H7 (cell line): Measurements from ENCODE around the gene TMEM101. TPM values are rescaled to one million over a fixed set of nuclear protein-coding genes. Genes with fewer than 3 reads are reported as not detected.
"Not testable (repeated sequence)": the region's sequence is repeated elsewhere in the genome, so short reads cannot be mapped to it uniquely, and the experiment has no call there.

Experiments
- DNase-seq: peaks from one replicate; pipeline ENCODE4 v3.0.0; 2012
- H3K27me3 ChIP-seq: 2 replicates; pipeline ENCODE4 v1.6.0; 2011; ENCODE audit warnings: mild to moderate bottlenecking, low read length; ENCODE audit not compliant: control insufficient read depth, insufficient read depth
- H3K36me3 ChIP-seq: replicated peaks from 2 replicates; pipeline ENCODE4 v1.5.1; 2011; ENCODE audit warnings: low read length; ENCODE audit not compliant: control insufficient read depth, insufficient read depth
- H3K4me3 ChIP-seq: 2 replicates; pipeline ENCODE4 v1.5.1; 2011; ENCODE audit warnings: low read depth, mild to moderate bottlenecking, control low read depth, low read length, moderate library complexity; ENCODE audit not compliant: insufficient read depth
- total RNA-seq: library from RNA; depleted of rRNA; stranded (reverse); fragments of >200 nt; shearing (Covaris generic); gene quantifications from 2 replicates; pipeline ENCODE4 v1.2.3, GENCODE V29; 2014; rRNA removed

Gene TMEM101
- total RNA-seq: 31.7 and 48.5 TPM in 2 replicates

DNA sequence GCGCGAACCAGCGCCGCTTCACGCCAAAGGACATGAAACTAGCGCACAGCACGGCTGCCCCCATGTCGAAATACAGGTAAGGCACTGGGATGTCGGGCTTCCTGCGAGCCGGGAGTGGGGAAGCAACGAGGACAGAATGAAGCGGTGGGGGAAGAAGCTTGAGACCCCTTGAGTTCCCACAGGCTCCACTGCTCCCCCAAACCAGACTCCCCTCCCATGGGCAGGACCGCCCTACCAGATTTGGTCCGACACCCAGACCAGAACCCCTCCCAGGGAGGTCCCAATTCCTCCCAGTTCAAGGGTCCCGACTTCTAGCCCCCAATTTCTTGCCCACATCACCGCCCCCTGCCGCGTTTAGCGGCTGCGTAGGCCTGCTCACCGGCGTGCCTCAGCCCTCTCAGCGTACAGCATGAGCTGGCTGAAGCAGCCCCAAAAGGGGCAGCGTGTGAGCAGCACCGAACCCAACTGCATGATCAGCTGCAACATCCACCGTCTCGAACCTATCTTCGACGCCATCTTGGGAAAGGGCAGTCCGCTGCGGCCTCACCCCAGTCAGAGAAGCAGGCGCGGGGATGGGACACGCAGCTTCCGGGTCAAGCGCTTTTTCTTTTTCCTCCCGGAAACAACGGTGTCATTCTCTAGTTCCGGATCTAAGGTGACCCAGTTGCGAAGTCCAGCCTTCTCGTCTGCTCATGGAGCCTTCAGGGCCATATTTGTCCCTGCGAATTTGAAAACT is at the start of gene TMEM101:
TSS of gene TMEM101 (minus strand) at position 527 of the 736 bp plus-strand sequence. CDS start at position 516, 11 bp downstream.
- H3K27me3 ChIP-seq: no peaks in the 10 kb centered on the region
- peak; percentile 96 for DNase-seq
- peaks cover 4% of the 10 kb centered on the region for H3K36me3 ChIP-seq
- peak within 1 kb of the TSS; percentile 88 for H3K4me3 ChIP-seq

DNA sequence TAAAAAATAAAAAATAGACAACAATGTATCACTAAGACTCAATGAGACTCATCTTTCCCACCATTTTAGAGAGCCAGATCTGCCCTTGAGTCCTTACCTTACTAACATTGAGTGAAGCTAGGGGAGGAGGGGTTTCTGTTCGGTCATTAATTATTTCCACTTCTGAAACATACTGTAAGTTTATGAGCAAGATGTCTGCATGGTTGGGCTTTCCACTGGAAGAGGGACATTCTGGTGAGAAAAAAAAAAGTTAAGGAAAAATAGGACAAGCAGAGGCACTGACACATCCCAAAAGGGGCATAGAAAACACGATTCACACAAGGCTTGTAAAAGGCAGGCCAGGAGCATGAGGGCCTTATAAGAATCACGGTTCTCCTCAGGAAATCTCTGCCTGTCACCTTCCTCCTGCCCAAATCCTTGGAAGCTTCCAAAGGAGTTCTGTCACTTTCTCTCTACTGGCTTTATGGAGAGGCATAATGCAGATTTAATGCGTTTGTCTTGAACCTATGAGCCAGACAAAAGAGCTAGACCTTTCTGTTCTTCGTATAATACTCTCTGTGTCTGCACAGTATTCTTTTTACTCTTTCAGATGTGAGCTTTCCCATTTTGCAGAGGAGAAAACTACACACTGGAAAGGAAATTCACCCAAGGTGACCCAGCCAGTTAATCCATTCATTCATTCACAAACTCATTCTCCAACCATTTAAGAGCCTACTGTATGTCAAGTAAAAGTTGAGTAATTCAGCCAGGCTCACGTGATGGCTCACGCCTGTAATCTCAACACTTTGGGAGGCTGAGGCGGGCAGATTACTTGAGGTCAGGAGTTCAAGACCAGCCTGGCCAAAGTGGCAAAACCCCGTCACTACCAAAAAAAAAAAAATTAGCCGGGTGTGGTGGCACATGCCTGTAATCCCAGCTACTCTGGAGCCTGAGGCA is 49.2 kb upstream of the TMEM101 start:
- Histone ChIP-seq H3K4me3 (no peak overlapping the region), H3K36me3 (peaks cover 11% of the 10 kb centered on the region), H3K27me3 (no peaks in the 10 kb centered on the region)
- no peak for DNase-seq

DNA sequence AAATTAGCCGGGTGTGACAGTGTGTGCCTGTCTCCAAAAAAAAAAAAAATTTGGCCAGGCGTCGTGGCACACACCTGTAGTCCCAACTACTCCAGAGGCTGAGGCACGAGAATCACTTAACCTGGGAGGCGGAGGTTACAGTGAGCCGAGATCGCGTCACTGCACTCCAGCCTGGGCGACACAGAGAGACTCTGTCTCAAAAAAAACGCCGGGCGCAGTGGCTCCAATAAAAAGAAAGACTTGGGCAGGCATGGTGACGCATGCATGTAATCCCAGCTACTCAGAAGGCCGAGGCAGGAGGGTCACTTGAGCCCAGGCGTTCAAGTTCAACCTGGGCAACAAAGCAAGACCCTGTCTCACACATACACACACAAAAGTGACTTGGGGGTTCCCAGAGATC is 48.1 kb upstream of the TMEM101 start:
- Histone ChIP-seq H3K27me3 (no peaks in the 10 kb centered on the region), H3K36me3 (peaks cover 14% of the 10 kb centered on the region), H3K4me3 (no peak overlapping the region)
- DNase-seq: no peak

- peaks cover 14% of the 10 kb centered on the region for H3K36me3 ChIP-seq
- H3K27me3 ChIP-seq: no peaks in the 10 kb centered on the region
- no peak overlapping the region for H3K4me3 ChIP-seq
- no peak for DNase-seq
Measured at GRCh38 chr17:44061446-44061845, 46.7 kb upstream of the TMEM101 start.

DNA sequence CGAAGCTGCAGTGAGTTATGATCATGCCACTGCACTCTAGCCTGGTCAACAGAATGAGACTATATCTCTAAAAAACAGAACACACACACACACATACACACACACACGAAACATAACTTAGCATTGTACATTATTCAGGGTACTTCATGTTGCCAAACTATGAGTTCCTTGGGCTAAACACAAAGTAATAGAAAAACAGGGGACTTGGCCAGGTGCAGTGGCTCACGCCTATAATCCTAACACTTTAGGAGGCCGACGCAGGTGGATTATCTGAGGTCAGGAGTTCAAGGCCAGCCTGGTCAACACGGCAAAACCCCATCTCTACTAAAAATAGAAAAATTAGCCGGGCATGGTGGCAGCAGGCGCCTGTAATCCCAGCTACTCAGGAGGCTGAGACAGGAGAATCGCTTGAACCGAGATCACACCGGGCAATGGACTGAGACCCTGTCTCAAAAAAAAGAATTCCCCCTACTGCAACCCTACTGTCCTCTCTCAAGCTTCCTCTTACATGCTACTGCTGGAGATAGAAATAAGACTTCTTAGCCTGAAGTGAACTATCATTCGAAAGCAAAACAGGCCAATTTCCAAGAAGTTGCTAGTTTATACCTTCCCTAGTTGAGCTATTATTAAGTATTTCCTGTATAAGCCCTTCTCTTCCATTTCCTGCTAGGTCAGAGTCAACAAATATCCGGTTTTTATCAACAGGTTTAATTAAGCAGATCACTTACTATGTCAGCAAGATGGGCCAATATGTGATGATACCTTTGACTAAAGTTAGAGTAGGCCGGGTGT is 44.5 kb upstream of the TMEM101 start:
- Histone ChIP-seq H3K36me3 (peaks cover 16% of the 10 kb centered on the region), H3K27me3 (no peaks in the 10 kb centered on the region), H3K4me3 (no peak overlapping the region)
- DNase-seq: no peak

GRCh38 chr17:44053125-44053872 is 38.5 kb upstream of the TMEM101 start:
- no peaks in the 10 kb centered on the region for H3K27me3 ChIP-seq
- DNase-seq: no peak
- H3K36me3 ChIP-seq: peaks cover 24% of the 10 kb centered on the region
- no peak overlapping the region for H3K4me3 ChIP-seq

DNA sequence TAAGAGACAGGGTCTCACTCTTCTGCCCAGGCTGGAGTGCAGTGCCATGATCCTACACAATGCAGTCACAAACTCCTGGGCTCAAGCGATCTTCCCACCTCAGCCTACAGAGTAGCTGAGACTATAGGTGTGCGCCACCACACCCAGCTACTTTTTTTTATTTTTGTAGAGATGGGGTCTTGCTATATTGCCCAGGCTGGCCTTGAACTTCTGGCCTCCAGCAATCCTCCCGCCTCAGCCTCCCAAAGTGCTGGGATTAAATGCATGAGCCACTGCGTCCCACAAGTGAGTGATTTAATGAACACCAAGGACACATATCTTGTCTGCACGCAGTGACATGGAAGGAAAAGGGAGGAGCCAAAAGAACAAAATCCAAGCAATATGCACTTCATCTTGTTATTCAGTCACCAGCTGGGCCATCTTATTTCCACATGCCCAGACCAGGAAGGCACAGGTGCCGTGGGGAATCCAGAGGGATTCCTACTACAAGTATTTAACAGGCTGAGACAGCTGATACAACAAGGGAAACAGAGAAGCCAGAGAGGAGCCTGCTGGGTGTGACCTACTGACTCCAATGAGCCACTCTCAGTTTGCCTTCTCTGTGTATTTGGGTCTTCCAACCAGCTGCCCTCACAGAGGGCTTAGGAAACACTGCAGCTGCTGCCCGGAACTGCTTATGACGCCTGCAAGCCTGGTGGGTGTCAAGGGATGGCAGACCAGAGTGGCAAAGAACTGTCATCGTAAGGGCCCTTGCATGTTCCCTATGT is 34.7 kb upstream of the TMEM101 start:
- H3K27me3 ChIP-seq: no peaks in the 10 kb centered on the region
- no peak for DNase-seq
- H3K4me3 ChIP-seq: no peak overlapping the region
- H3K36me3 ChIP-seq: peaks cover 24% of the 10 kb centered on the region

DNA sequence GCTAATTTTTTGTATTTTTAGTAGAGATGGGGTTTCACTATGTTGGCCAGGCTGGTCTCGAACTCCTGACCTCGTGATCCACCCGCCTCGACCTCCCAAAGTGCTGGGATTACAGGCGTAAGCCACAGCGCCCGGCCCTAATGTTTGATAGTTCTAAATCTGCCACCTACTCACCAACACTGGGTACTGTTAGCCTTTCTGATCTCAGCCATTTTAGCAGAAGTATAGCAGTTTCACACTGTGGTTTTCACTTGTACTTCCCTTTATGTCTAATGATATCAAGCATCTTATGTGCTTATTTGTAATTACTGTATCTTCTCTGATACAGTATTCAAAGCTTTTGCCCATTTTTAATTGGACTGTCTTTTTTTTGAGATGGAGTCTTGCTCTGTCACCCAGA is 32.1 kb upstream of the TMEM101 start:
- peaks cover 14% of the 10 kb centered on the region for H3K36me3 ChIP-seq
- not testable (repeated sequence) for H3K4me3 ChIP-seq, DNase-seq, H3K27me3 ChIP-seq

GRCh38 chr17:44045486-44045885 is 30.7 kb upstream of the TMEM101 start:
- H3K36me3 ChIP-seq: peaks cover 10% of the 10 kb centered on the region
- DNase-seq: no peak
- H3K27me3 ChIP-seq: no peaks in the 10 kb centered on the region
- no peak overlapping the region for H3K4me3 ChIP-seq

GRCh38 chr17:44044071-44044470 is 29.3 kb upstream of the TMEM101 start:
- Histone ChIP-seq H3K36me3 (peaks cover 5% of the 10 kb centered on the region), H3K27me3 (no peaks in the 10 kb centered on the region), H3K4me3 (no peak overlapping the region)
- DNase-seq: no peak

DNA sequence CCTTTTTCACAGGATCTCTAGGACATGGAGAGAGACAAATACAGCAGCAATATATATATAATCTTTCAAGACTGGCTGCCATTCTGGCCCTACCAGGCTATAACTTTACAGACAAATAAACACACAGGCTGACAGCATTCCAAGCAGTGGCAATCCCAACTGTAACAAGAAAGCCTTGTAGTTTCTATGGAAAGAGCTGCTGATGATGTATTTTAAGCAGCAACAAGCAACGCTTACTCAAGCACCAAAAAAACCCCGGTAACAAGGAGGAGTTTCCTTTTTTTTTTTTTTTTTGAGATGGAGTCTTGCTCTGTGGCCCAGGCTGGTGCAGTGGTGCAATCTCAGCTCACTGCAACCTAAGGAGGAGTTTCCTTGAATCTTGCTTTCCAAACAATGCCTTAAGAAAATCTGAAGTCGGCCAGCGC is 28.5 kb upstream of the TMEM101 start:
- Histone ChIP-seq H3K36me3 (peaks cover 6% of the 10 kb centered on the region), H3K27me3 (no peaks in the 10 kb centered on the region), H3K4me3 (no peak overlapping the region)
- no peak for DNase-seq

GRCh38 chr17:44039829-44040635 is 25.3 kb upstream of the TMEM101 start:
- no peaks in the 10 kb centered on the region for H3K27me3 ChIP-seq
- H3K36me3 ChIP-seq: peaks cover 14% of the 10 kb centered on the region
- no peak overlapping the region for H3K4me3 ChIP-seq
- DNase-seq: no peak

DNA sequence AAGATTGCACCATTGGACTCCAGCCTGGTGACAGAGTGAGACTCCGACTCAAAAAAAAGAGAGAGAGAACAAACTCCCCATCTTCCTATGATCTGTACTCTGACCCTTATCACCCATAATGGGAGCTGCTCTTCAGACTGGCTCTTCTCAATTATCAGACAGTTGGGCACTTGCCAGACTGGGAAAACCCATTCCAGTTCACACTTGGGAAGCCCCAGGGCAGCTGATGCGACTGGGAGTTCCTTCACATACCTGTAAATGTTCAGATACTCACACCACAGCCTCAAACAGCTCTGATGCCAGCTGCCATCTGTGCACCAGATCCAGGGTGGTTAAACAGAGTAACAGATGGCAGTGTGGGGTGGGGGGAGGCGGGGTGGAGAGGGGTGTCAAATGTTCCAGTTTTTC is 23.8 kb upstream of the TMEM101 start:
- Histone ChIP-seq H3K4me3 (no peak overlapping the region), H3K27me3 (no peaks in the 10 kb centered on the region), H3K36me3 (peaks cover 21% of the 10 kb centered on the region)
- DNase-seq: no peak
